ENCODE data around the gene ULK4.

ULK4 gene

GRCh38 chr3:41961751-41962679 lies at the start of gene ULK4:
ULK4 (minus strand) TSS chr3:41962103; CDS start chr3:41954759, 7,344 bp downstream.
- TF ChIP-seq CTCF (IDR thresholded peaks at IDR 0.05; ENCODE audit: low read depth, low read length) = no peak
- peak; percentile 56 for TF ChIP-seq POLR2A (IDR thresholded peaks at IDR 0.05; ENCODE audit: extremely low read depth, insufficient read length)
- TF ChIP-seq MAX (IDR thresholded peaks at IDR 0.05; ENCODE audit: low read depth, low read length) = peak; percentile 91
- TF ChIP-seq MYC (IDR thresholded peaks at IDR 0.05; ENCODE audit: low read depth, low read length) = peak; percentile 80
- peak within 1 kb of the TSS; percentile 83 for H3K4me3 ChIP-seq (ENCODE audit: low read depth, low read length)
- DNase-seq (ENCODE audit: low read depth) = peak; percentile 100

- no peak for DNase-seq (ENCODE audit: low read depth)
- no peak overlapping the region for H3K4me3 ChIP-seq (ENCODE audit: low read depth, low read length)
- TF ChIP-seq MAX (IDR thresholded peaks at IDR 0.05; ENCODE audit: low read depth, low read length) (no peak), POLR2A (IDR thresholded peaks at IDR 0.05; ENCODE audit: extremely low read depth, insufficient read length) (no peak), MYC (IDR thresholded peaks at IDR 0.05; ENCODE audit: low read depth, low read length) (no peak), CTCF (IDR thresholded peaks at IDR 0.05; ENCODE audit: low read depth, low read length) (no peak)
Observed at GRCh38 chr3:42010530-42010929, 48.6 kb upstream of the ULK4 start.

GRCh38 chr3:42009456-42009855 lies 47.6 kb upstream of the ULK4 start:
- no peak for DNase-seq (ENCODE audit: low read depth)
- TF ChIP-seq MAX (IDR thresholded peaks at IDR 0.05; ENCODE audit: low read depth, low read length) = no peak
- TF ChIP-seq MYC (IDR thresholded peaks at IDR 0.05; ENCODE audit: low read depth, low read length) = no peak
- TF ChIP-seq POLR2A (IDR thresholded peaks at IDR 0.05; ENCODE audit: extremely low read depth, insufficient read length) = no peak
- TF ChIP-seq CTCF (IDR thresholded peaks at IDR 0.05; ENCODE audit: low read depth, low read length) = no peak
- H3K4me3 ChIP-seq (ENCODE audit: low read depth, low read length) = no peak overlapping the region

- no peak for DNase-seq (ENCODE audit: low read depth)
- TF ChIP-seq MYC (IDR thresholded peaks at IDR 0.05; ENCODE audit: low read depth, low read length) (no peak), MAX (IDR thresholded peaks at IDR 0.05; ENCODE audit: low read depth, low read length) (no peak), POLR2A (IDR thresholded peaks at IDR 0.05; ENCODE audit: extremely low read depth, insufficient read length) (no peak), CTCF (IDR thresholded peaks at IDR 0.05; ENCODE audit: low read depth, low read length) (no peak)
- H3K4me3 ChIP-seq (ENCODE audit: low read depth, low read length) = no peak overlapping the region
Observed at GRCh38 chr3:42007785-42008184, 45.9 kb upstream of the ULK4 start.

- no peak for DNase-seq (ENCODE audit: low read depth)
- H3K4me3 ChIP-seq (ENCODE audit: low read depth, low read length) = no peak overlapping the region
- no peak for TF ChIP-seq MAX (IDR thresholded peaks at IDR 0.05; ENCODE audit: low read depth, low read length)
- no peak for TF ChIP-seq POLR2A (IDR thresholded peaks at IDR 0.05; ENCODE audit: extremely low read depth, insufficient read length)
- no peak for TF ChIP-seq CTCF (IDR thresholded peaks at IDR 0.05; ENCODE audit: low read depth, low read length)
- TF ChIP-seq MYC (IDR thresholded peaks at IDR 0.05; ENCODE audit: low read depth, low read length) = no peak
Observed at GRCh38 chr3:42005401-42005800, 43.5 kb upstream of the ULK4 start.

All from NB4 (cell line).